Common myeloid progenitor, CD34-positive (primary cell): ENCODE measurements around the gene FEV.
"Not testable (repeated sequence)": the region's sequence is repeated elsewhere in the genome, so short reads cannot be mapped to it uniquely, and the experiment has no call there.

Experiments
- CTCF ChIA-PET: fragments of 350-600 bp; sonication (Branson Sonifier 250); formaldehyde crosslinking; loops from one replicate; lab custom pipeline; 2021; ENCODE audit warnings: antibody characterized with exemption; lab: Charles Lee
- POLR2A ChIA-PET: fragments of 350-600 bp; sonication (Branson Sonifier 250); formaldehyde crosslinking; loops from one replicate; lab custom pipeline; 2021; ENCODE audit warnings: antibody characterized with exemption; lab: Charles Lee
- DNase-seq, 3 donors: peaks; one replicate each; pipeline versions ENCODE4 v3.0.0 to v3.0.0-alpha.2; 2013
- H3K27ac ChIP-seq, 2 experiments: 1 replicate in 1 of 2; 2 replicates in 1 of 2; pipeline ENCODE4 v1.7.0; 2013; ENCODE audit warnings: inconsistent platforms in 2 of 2, low read length in 2 of 2, mild to moderate bottlenecking in 2 of 2, low read depth in 1 of 2, moderate library complexity in 1 of 2; ENCODE audit not compliant: severe bottlenecking in 2 of 2, insufficient read depth in 1 of 2, poor library complexity in 1 of 2
- H3K27me3 ChIP-seq, 5 experiments: replicated peaks in 2 of 5; 1 replicate in 3 of 5; 2 replicates in 2 of 5; pipeline versions ENCODE4 v1.6.1 to v1.7.0; 2013; ENCODE audit warnings: low read length in 4 of 5, mild to moderate bottlenecking in 2 of 5, moderate library complexity in 2 of 5, inconsistent platforms in 1 of 5; ENCODE audit not compliant: insufficient read depth in 5 of 5, control insufficient read depth in 4 of 5
- H3K36me3 ChIP-seq, 4 experiments: 1 replicate in 2 of 4; 2 replicates in 2 of 4; pipeline versions ENCODE4 v1.6.1 to v1.7.0; 2013; ENCODE audit warnings: low read length in 3 of 4, control low read depth in 1 of 4, mild to moderate bottlenecking in 1 of 4; ENCODE audit not compliant: control insufficient read depth in 4 of 4, insufficient read depth in 4 of 4
- H3K4me1 ChIP-seq, 4 experiments: 1 replicate in 3 of 4; 2 replicates in 1 of 4; pipeline versions ENCODE4 v1.6.1 to v1.7.1; 2013; ENCODE audit warnings: low read length in 3 of 4, mild to moderate bottlenecking in 3 of 4, control low read depth in 1 of 4, inconsistent platforms in 1 of 4, moderate library complexity in 1 of 4; ENCODE audit not compliant: control insufficient read depth in 4 of 4, insufficient read depth in 4 of 4; ENCODE audit errors: control extremely low read depth in 1 of 4
- H3K4me3 ChIP-seq, 7 experiments: 1 replicate in 4 of 7; 2 replicates in 3 of 7; pipeline versions ENCODE4 v1.5.1 to v1.7.0; 2013; ENCODE audit warnings: mild to moderate bottlenecking in 7 of 7, low read length in 6 of 7, moderate library complexity in 6 of 7, inconsistent platforms in 2 of 7, low read depth in 2 of 7, control low read depth in 1 of 7; ENCODE audit not compliant: insufficient read depth in 4 of 7, control insufficient read depth in 1 of 7; ENCODE audit errors: extremely low read depth in 1 of 7
- H3K9me3 ChIP-seq, 5 experiments: 1 replicate in 4 of 5; 2 replicates in 1 of 5; pipeline versions ENCODE4 v1.6.1 to v1.7.1; 2013; ENCODE audit warnings: low read length in 4 of 5, mild to moderate bottlenecking in 2 of 5, inconsistent platforms in 1 of 5, low read depth in 1 of 5, moderate library complexity in 1 of 5; ENCODE audit not compliant: control insufficient read depth in 4 of 5, insufficient read depth in 2 of 5; ENCODE audit errors: control extremely low read depth in 1 of 5
- WGBS: methylation state at CpG from one replicate; pipeline ENCODE4 v1.1.5; 2013; ENCODE audit not compliant: insufficient coverage; 5-methylcytosine and 5-hydroxymethylcytosine counted together

Gene FEV

DNA sequence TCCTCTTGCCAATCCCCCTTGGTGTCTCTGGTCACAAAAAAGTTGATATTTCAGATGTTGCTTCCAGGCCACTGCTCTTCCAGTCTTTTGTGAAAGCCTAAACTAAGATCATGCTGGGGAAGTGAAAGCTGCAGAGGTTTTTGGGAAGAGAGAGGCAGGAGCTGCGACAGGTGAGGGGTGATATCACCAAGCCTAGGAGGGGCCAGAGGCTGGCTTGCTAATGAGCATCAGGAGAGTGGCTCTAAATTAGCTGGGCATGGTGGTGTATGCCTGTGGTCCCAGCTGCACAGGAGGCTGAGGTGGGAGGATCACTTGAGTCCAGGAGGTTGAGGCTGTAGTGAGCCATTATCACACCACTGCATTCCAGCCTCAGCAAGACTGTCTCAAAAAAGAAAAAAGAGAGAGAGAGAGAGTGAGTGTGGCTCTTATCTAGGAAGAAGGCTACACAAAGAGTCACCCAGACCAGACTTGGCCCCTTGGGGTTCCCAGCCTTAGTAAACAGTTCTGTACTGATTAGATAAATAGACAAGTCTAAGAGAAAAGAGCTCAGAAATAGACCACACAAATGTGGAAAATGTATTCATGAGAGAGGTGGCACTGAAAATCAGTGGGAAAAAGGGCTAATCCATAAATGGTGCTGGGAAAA, 40.1 kb downstream of the FEV start:
- CTCF ChIA-PET: interaction anchor here (1.0 kb wide), 2 partner anchors 19 to 37 kb away, joined by 3 read pairs; no protein-coding TSS in a partner anchor
- 70% methylated on average over 1 of the region's 1 CpG for WGBS
- H3K9me3 ChIP-seq: peaks cover 0 to 2% (median 0%) of the 10 kb centered on the region in 5 experiments
- no peak for DNase-seq
- H3K27me3 ChIP-seq: peaks cover 0 to 27% (median 2%) of the 10 kb centered on the region in 5 experiments
- no peak overlapping the region for H3K4me3 ChIP-seq
- H3K27ac ChIP-seq: no peak overlapping the region
- no peaks in the 10 kb centered on the region for H3K36me3 ChIP-seq
- POLR2A ChIA-PET: interaction anchor here (0.6 kb wide), 1 partner anchor 15 kb away, joined by 6 read pairs; no protein-coding TSS in a partner anchor
- H3K4me1 ChIP-seq: no peaks in the 10 kb centered on the region

DNA sequence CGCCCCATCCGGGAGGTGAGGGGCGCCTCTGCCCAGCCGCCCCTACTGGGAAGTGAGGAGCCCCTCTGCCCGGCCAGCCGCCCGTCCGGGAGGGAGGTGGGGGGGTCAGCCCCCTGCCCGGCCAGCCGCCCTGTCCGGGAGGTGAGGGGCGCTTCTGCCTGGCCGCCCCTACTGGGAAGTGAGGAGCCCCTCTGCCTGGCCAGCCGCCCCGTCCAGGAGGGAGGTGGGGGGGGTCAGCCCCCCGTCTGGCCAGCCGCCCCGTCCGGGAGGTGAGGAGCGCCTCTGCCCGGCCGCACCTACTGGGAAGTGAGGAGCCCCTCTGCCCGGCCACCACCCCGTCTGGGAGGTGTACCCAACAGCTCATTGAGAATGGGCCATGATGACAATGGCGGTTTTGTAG, 53.2 kb downstream of the FEV start:
- peaks cover 4 to 32% (median 13%) of the 10 kb centered on the region in 5 experiments for H3K27me3 ChIP-seq
- no CpG with 5 or more reads among the region's 25 CpGs for WGBS
- CTCF ChIA-PET, H3K27ac ChIP-seq, POLR2A ChIA-PET, H3K4me1 ChIP-seq, DNase-seq, H3K9me3 ChIP-seq, H3K4me3 ChIP-seq, H3K36me3 ChIP-seq: not testable (repeated sequence)
